ENCODE data around the gene SMPD3. TPM values are rescaled to one million over a fixed set of nuclear protein-coding genes. Genes with fewer than 3 reads are reported as not detected.

SMPD3 gene
- total RNA-seq, 2 experiments from 2014 or later: 0.89 to 1.1 TPM

DNA sequence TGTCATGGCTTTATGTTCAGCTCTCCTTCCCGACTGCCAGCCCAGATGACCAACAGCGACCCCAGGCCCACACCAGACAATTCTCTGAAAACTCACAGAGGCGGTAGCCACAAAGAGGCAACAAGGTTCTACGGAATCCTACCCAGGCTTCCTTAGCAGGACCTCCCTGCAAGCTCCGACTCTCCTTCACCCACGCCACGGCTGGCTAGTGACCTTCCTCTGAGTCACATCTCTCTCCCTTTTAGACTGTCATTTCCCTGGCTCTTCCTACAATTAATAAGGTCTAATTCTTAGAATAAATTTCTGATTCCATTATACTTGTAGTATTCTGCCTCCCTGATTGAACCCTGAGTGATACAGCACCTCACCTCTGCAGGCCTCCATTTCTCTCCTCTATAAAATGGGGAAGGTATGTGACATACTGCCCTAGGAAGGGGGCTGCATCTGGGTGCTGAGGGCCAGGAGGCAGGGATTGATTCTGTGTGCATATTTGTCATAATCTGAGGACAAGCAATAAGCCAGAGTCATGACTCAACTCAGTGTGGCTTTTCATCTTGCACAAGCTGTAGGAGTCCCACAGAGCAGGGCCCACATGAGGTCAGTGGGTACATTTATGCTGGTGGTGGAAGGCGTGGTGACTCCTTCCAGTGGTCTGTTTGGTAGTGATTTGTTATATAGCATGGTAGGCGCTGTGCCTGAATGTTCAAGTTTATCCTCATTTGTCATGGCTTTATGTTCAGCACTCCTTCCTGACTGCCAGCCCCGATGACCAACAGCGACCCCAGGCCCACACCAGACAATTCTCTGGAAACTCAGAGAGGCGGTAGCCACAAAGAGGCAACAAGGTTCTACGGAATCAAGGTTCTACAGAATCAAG is 46.2 kb downstream of the SMPD3 start:
- Mint-ChIP-seq H3K27ac (no peak overlapping the region), H3K27me3 (no peaks in the 10 kb centered on the region), H3K4me1 (ENCODE audit: low read depth) (peaks cover 30% of the 10 kb centered on the region), H3K36me3 (ENCODE audit: low read depth) (no peaks in the 10 kb centered on the region), H3K9me3 (no peaks in the 10 kb centered on the region), H3K4me3 (no peak overlapping the region)
- Histone ChIP-seq H3K4me1 (ENCODE audit: insufficient read depth, low read length) (peaks cover 25% of the 10 kb centered on the region), H3K36me3 (ENCODE audit: insufficient read depth, low read length) (no peaks in the 10 kb centered on the region), H3K27ac (ENCODE audit: low read depth in 1 of 2, low read length in 2 of 2) (no peak overlapping the region), H3K27me3 (ENCODE audit: control insufficient read depth in 1 of 2, insufficient read depth in 2 of 2, low read length in 2 of 2) (no peaks in the 10 kb centered on the region), H3K4me3 (ENCODE audit: low read length) (no peak overlapping the region), H3K9me3 (ENCODE audit: control insufficient read depth in 1 of 2, insufficient read depth in 1 of 2, low read length in 2 of 2) (no peaks in the 10 kb centered on the region)
- DNase-seq: no peak
- intact Hi-C loops (cut with DNase I, micrococcal nuclease): loop anchor here (5.0 kb wide), 3 partner anchors 35 to 120 kb away; no protein-coding TSS in a partner anchor
- no peak for ATAC-seq (ENCODE audit: poor library complexity)
- ChIA-PET CTCF (interaction anchor here (8.9 kb wide), 1 partner anchor 109 kb away, joined by 77 read pairs; no protein-coding TSS in a partner anchor), POLR2A (interaction anchor here (1.5 to 1.8 kb wide), 2 partner anchors 9 to 15 kb away, joined by 4 to 6 read pairs; no protein-coding TSS in a partner anchor)
- TF ChIP-seq, protein P1, sequence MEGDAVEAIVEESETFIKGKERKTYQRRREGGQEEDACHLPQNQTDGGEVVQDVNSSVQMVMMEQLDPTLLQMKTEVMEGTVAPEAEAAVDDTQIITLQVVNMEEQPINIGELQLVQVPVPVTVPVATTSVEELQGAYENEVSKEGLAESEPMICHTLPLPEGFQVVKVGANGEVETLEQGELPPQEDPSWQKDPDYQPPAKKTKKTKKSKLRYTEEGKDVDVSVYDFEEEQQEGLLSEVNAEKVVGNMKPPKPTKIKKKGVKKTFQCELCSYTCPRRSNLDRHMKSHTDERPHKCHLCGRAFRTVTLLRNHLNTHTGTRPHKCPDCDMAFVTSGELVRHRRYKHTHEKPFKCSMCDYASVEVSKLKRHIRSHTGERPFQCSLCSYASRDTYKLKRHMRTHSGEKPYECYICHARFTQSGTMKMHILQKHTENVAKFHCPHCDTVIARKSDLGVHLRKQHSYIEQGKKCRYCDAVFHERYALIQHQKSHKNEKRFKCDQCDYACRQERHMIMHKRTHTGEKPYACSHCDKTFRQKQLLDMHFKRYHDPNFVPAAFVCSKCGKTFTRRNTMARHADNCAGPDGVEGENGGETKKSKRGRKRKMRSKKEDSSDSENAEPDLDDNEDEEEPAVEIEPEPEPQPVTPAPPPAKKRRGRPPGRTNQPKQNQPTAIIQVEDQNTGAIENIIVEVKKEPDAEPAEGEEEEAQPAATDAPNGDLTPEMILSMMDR (IDR thresholded peaks at IDR 0.05): no peak

DNA sequence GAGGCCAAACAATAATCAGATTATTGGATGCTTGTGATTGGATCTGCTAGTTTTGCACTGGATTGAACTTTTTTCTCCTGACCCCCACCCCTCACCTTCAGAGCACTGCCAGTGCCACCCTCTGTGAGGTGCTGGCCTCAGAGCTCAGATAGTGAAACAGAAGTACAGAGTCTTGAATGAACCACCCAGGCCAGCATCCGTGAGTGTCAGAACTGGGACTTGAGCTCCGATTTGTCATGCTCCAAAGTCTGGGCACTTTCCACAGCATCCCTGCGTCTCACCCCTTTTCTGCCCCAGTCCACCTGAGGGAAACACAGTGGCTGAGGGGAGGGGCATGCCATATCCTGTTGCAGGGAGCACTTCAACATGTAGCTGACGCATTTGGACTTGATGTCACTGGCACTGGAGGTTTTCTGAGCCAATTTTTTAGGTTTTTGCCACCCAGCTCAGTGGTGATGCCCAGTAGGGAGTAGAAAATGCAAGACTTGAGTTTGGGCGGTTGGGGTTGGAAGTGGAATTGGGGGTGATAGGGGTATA is 47.3 kb downstream of the SMPD3 start:
- Mint-ChIP-seq H3K4me3 (no peak overlapping the region), H3K27me3 (no peaks in the 10 kb centered on the region), H3K27ac (peak overlapping the region; percentile 70), H3K9me3 (no peaks in the 10 kb centered on the region), H3K4me1 (ENCODE audit: low read depth) (peaks cover 36% of the 10 kb centered on the region), H3K36me3 (ENCODE audit: low read depth) (no peaks in the 10 kb centered on the region)
- TF ChIP-seq, protein P1 (IDR thresholded peaks at IDR 0.05): no peak
- no peaks in the 10 kb centered on the region for H3K36me3 ChIP-seq (ENCODE audit: insufficient read depth, low read length)
- ATAC-seq (ENCODE audit: poor library complexity) (peak; percentile 85), DNase-seq (peak in 4 of 14 experiments; percentile 13 to 38 (median 17))
- intact Hi-C loops (cut with DNase I, micrococcal nuclease): loop anchor here (5.0 kb wide), 3 partner anchors 36 to 121 kb away; no protein-coding TSS in a partner anchor
- H3K4me3 ChIP-seq (ENCODE audit: low read length): no peak overlapping the region
- ChIA-PET POLR2A (interaction anchor here (0.9 to 3.6 kb wide), 4 partner anchors 10 to 109 kb away, joined by 3 to 26 read pairs (median 4); no protein-coding TSS in a partner anchor), CTCF (interaction anchor here (1.4 to 8.9 kb wide), 3 partner anchors 110 to 139 kb away, joined by 4 to 77 read pairs (median 4); no protein-coding TSS in a partner anchor)
- peaks cover 35% of the 10 kb centered on the region for H3K4me1 ChIP-seq (ENCODE audit: insufficient read depth, low read length)
- no peak overlapping the region for H3K27ac ChIP-seq (ENCODE audit: low read depth in 1 of 2, low read length in 2 of 2)
- no peaks in the 10 kb centered on the region for H3K9me3 ChIP-seq (ENCODE audit: control insufficient read depth in 1 of 2, insufficient read depth in 1 of 2, low read length in 2 of 2)
- no peaks in the 10 kb centered on the region for H3K27me3 ChIP-seq (ENCODE audit: control insufficient read depth in 1 of 2, insufficient read depth in 2 of 2, low read length in 2 of 2)

GRCh38 chr16:68400083-68400923 is 48.0 kb downstream of the SMPD3 start:
- Histone ChIP-seq H3K4me1 (ENCODE audit: insufficient read depth, low read length) (peaks cover 36% of the 10 kb centered on the region), H3K36me3 (ENCODE audit: insufficient read depth, low read length) (no peaks in the 10 kb centered on the region), H3K27me3 (ENCODE audit: control insufficient read depth in 1 of 2, insufficient read depth in 2 of 2, low read length in 2 of 2) (no peaks in the 10 kb centered on the region), H3K4me3 (ENCODE audit: low read length) (no peak overlapping the region), H3K9me3 (ENCODE audit: control insufficient read depth in 1 of 2, insufficient read depth in 1 of 2, low read length in 2 of 2) (no peaks in the 10 kb centered on the region), H3K27ac (ENCODE audit: low read depth in 1 of 2, low read length in 2 of 2) (no peak overlapping the region)
- CTCF ChIA-PET: interaction anchor here (1.1 to 8.9 kb wide), 4 partner anchors 111 to 139 kb away, joined by 3 to 77 read pairs (median 4); no protein-coding TSS in a partner anchor
- H3K27ac Mint-ChIP-seq: peak overlapping the region; percentile 70
- no peaks in the 10 kb centered on the region for H3K27me3 Mint-ChIP-seq
- no peak overlapping the region for H3K4me3 Mint-ChIP-seq
- no peaks in the 10 kb centered on the region for H3K9me3 Mint-ChIP-seq
- no peaks in the 10 kb centered on the region for H3K36me3 Mint-ChIP-seq (ENCODE audit: low read depth)
- TF ChIP-seq, protein P1 (IDR thresholded peaks at IDR 0.05): no peak
- no peak for DNase-seq
- no peak for ATAC-seq (ENCODE audit: poor library complexity)
- intact Hi-C loops (cut with DNase I, micrococcal nuclease): loop anchor here (5.0 kb wide), 3 partner anchors 37 to 122 kb away; no protein-coding TSS in a partner anchor
- POLR2A ChIA-PET: interaction anchor here (0.9 to 3.6 kb wide), 5 partner anchors 11 to 110 kb away, joined by 3 to 26 read pairs (median 4); partner anchors contain the start of gene SMPD3
- peaks cover 36% of the 10 kb centered on the region for H3K4me1 Mint-ChIP-seq (ENCODE audit: low read depth)
